Liver (tissue), 9 donors: ENCODE measurements around the gene CREBBP. TPM values are rescaled to one million over a fixed set of nuclear protein-coding genes. Genes with fewer than 3 reads are reported as not detected.

ENCODE experiments used
- DNase-seq: peaks from one replicate; pipeline ENCODE4 v3.0.0-alpha.2; 2017; ENCODE audit warnings: low spot score
- H3K27ac ChIP-seq, 2 donors: one replicate each; pipeline ENCODE4 v1.7.0; 2013; ENCODE audit warnings: inconsistent platforms in 2 of 2, low read length in 2 of 2, control low read depth in 1 of 2, low read depth in 1 of 2, mild to moderate bottlenecking in 1 of 2
- H3K27me3 ChIP-seq, 4 donors: one replicate each; pipeline versions ENCODE4 v1.6.1 to v1.7.0; 2013; ENCODE audit warnings: low read length in 3 of 4, inconsistent platforms in 1 of 4, mild to moderate bottlenecking in 1 of 4, moderate library complexity in 1 of 4; ENCODE audit not compliant: control insufficient read depth in 4 of 4, insufficient read depth in 4 of 4
- H3K36me3 ChIP-seq, 4 donors: one replicate each; pipeline versions ENCODE4 v1.6.1 to v1.7.0; 2013; ENCODE audit warnings: low read length in 3 of 4, mild to moderate bottlenecking in 3 of 4, low read depth in 1 of 4, moderate library complexity in 1 of 4; ENCODE audit not compliant: control insufficient read depth in 4 of 4, insufficient read depth in 3 of 4
- H3K4me1 ChIP-seq, 4 donors: one replicate each; pipeline versions ENCODE4 v1.6.1 to v1.7.0; 2013; ENCODE audit warnings: low read length in 3 of 4, mild to moderate bottlenecking in 3 of 4, moderate library complexity in 1 of 4; ENCODE audit not compliant: control insufficient read depth in 4 of 4, insufficient read depth in 4 of 4
- H3K4me3 ChIP-seq, 3 donors: one replicate each; pipeline versions ENCODE4 v1.6.1 to v1.7.0; 2013; ENCODE audit warnings: low read length in 3 of 3, control low read depth in 1 of 3, low read depth in 1 of 3, mild to moderate bottlenecking in 1 of 3
- H3K9ac ChIP-seq, 2 donors: one replicate each; pipeline ENCODE4 v1.7.0; 2013; ENCODE audit warnings: low read length in 2 of 2, mild to moderate bottlenecking in 2 of 2, moderate library complexity in 2 of 2, control low read depth in 1 of 2, low read depth in 1 of 2
- H3K9me3 ChIP-seq, 4 donors: one replicate each; pipeline versions ENCODE4 v1.6.1 to v1.7.0; 2013; ENCODE audit warnings: low read length in 3 of 4; ENCODE audit not compliant: control insufficient read depth in 4 of 4
- FOXA1 ChIP-seq: IDR thresholded peaks from 2 replicates; pipeline ENCODE4 v1.6.1; 2016; ENCODE audit warnings: antibody characterized with exemption
- FOXA2 ChIP-seq: IDR thresholded peaks from 2 replicates; pipeline ENCODE4 v1.6.1; 2016; ENCODE audit warnings: antibody characterized with exemption
- GABPA ChIP-seq, 2 donors: IDR thresholded peaks in 1 of 2; conservative IDR thresholded peaks in 1 of 2; 2 replicates each; pipeline ENCODE4 v1.6.1; 2016; ENCODE audit warnings: antibody characterized with exemption in 2 of 2, mild to moderate bottlenecking in 1 of 2, moderate library complexity in 1 of 2
- HNF4A ChIP-seq, 2 donors: conservative IDR thresholded peaks; 2 replicates each; pipeline ENCODE4 v1.6.1; 2016; ENCODE audit warnings: antibody characterized with exemption in 2 of 2, mild to moderate bottlenecking in 2 of 2
- HNF4G ChIP-seq: IDR thresholded peaks from 2 replicates; pipeline ENCODE4 v1.6.1; 2016; ENCODE audit warnings: antibody characterized with exemption
- JUND ChIP-seq, 2 donors: IDR thresholded peaks; 2 replicates each; pipeline ENCODE4 v1.6.1; 2016; ENCODE audit warnings: antibody characterized with exemption in 2 of 2
- NR2F2 ChIP-seq: IDR thresholded peaks from 2 replicates; pipeline ENCODE4 v1.6.1; 2016; ENCODE audit warnings: antibody characterized with exemption
- RAD21 ChIP-seq, 2 donors: IDR thresholded peaks; 2 replicates each; pipeline ENCODE4 v1.6.1; 2016; ENCODE audit warnings: antibody characterized with exemption in 2 of 2, mild to moderate bottlenecking in 2 of 2
- RXRA ChIP-seq, 2 donors: IDR thresholded peaks; 2 replicates each; pipeline ENCODE4 v1.6.1; 2017 to 2018; ENCODE audit warnings: antibody characterized with exemption in 2 of 2, mild to moderate bottlenecking in 1 of 2
- SP1 ChIP-seq: IDR thresholded peaks from 2 replicates; pipeline ENCODE4 v1.6.1; 2018; ENCODE audit warnings: antibody characterized with exemption, mild to moderate bottlenecking
- TAF1 ChIP-seq: conservative IDR thresholded peaks from 2 replicates; pipeline ENCODE4 v1.6.1; 2016; ENCODE audit warnings: antibody characterized with exemption, mild to moderate bottlenecking
- WGBS: extraction: QIAGEN DNeasy Blood & Tissue Kit; methylation state at CpG from one replicate; pipeline ENCODE4 v1.1.7; 2013; 5-methylcytosine and 5-hydroxymethylcytosine counted together
- polyA plus RNA-seq, 2 donors: library from polyadenylated mRNA; stranded (reverse) in 1 of 2; unstranded in 1 of 2; fragments of 200-250 nt in 1 of 2; fragments of >200 nt in 1 of 2; fragmentation: Nextera tagmentation in 1 of 2; extraction: Ambion mirVana in 1 of 2; gene quantifications; one replicate each; pipeline versions ENCODE4 v1.2.1 to v1.2.3, GENCODE V29; 2013 to 2015
- total RNA-seq, 2 donors: library from RNA; depleted of rRNA; stranded (reverse); fragments of >200 nt; gene quantifications; one replicate each; pipeline ENCODE4 v1.2.3, GENCODE V29; 2014
- TF ChIP-seq, protein P1 (sequence below): fragments of 150-350 bp; IDR thresholded peaks from 2 replicates; pipeline ENCODE4 v1.5.1; 2017; ENCODE audit warnings: improper control_type of control experiment, low read depth, low read length; ENCODE audit not compliant: missing input control
- TF ChIP-seq, protein P2 (sequence below): IDR thresholded peaks from 2 replicates; pipeline ENCODE4 v1.6.1; 2016; ENCODE audit warnings: antibody characterized with exemption
- TF ChIP-seq, protein P3 (sequence below): IDR thresholded peaks from 2 replicates; pipeline ENCODE4 v1.6.1; 2016; ENCODE audit warnings: antibody characterized with exemption
- TF ChIP-seq, protein P4 (sequence below): IDR thresholded peaks from 2 replicates; pipeline ENCODE4 v1.6.1; 2016; ENCODE audit warnings: antibody characterized with exemption, mild to moderate bottlenecking
- TF ChIP-seq, protein P5 (sequence below): IDR thresholded peaks from 2 replicates; pipeline ENCODE4 v1.6.1; 2016; ENCODE audit warnings: antibody characterized with exemption
- donor health status: healthy.
- donor health status: healthy.
- donor health status: healthy.
- donor health status: healthy.
- donor health status: healthy.

CREBBP gene
- total and polyA plus RNA-seq, 4 donors = 7.0 to 25.8 (median 19.5) TPM

DNA sequence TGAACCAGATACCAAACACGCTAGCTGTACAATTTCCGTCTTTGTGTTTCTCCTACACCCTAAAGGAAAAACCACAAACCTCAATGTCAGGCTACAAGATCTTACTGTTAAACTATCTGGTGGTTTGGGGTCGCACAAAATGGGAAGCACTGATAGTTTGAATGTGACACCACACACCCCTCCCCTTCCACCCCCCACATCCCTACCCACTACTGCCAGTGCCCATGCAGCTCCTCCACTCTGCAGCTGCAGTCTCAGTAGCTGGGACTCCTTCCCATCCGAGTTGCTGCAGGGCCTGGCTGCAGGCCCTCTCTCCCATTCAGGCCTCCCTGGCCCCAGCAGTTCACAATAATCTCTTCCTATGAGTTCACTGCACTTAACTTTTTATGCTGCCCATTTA lies 181.6 kb downstream of the CREBBP start:
- no peak for DNase-seq
- H3K27me3 ChIP-seq = no peaks in the 10 kb centered on the region
- 79% methylated on average over 4 of the region's 4 CpGs for WGBS
- peaks cover 4 to 28% (median 16%) of the 10 kb centered on the region in 4 donors for H3K4me1 ChIP-seq
- H3K27ac ChIP-seq = no peak overlapping the region
- TF ChIP-seq, protein P1, sequence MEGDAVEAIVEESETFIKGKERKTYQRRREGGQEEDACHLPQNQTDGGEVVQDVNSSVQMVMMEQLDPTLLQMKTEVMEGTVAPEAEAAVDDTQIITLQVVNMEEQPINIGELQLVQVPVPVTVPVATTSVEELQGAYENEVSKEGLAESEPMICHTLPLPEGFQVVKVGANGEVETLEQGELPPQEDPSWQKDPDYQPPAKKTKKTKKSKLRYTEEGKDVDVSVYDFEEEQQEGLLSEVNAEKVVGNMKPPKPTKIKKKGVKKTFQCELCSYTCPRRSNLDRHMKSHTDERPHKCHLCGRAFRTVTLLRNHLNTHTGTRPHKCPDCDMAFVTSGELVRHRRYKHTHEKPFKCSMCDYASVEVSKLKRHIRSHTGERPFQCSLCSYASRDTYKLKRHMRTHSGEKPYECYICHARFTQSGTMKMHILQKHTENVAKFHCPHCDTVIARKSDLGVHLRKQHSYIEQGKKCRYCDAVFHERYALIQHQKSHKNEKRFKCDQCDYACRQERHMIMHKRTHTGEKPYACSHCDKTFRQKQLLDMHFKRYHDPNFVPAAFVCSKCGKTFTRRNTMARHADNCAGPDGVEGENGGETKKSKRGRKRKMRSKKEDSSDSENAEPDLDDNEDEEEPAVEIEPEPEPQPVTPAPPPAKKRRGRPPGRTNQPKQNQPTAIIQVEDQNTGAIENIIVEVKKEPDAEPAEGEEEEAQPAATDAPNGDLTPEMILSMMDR = no peak
- no peak for TF ChIP-seq GABPA (IDR thresholded peaks at IDR 0.05 in 1 of 2, conservative IDR thresholded peaks at IDR 0.05 in 1 of 2)
- TF ChIP-seq, protein P2, sequence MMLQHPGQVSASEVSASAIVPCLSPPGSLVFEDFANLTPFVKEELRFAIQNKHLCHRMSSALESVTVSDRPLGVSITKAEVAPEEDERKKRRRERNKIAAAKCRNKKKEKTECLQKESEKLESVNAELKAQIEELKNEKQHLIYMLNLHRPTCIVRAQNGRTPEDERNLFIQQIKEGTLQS = no peak
- TF ChIP-seq JUND (IDR thresholded peaks at IDR 0.05) = no peak
- no peak for TF ChIP-seq FOXA1
- TF ChIP-seq RXRA (IDR thresholded peaks at IDR 0.05) = no peak
- TF ChIP-seq, protein P3, sequence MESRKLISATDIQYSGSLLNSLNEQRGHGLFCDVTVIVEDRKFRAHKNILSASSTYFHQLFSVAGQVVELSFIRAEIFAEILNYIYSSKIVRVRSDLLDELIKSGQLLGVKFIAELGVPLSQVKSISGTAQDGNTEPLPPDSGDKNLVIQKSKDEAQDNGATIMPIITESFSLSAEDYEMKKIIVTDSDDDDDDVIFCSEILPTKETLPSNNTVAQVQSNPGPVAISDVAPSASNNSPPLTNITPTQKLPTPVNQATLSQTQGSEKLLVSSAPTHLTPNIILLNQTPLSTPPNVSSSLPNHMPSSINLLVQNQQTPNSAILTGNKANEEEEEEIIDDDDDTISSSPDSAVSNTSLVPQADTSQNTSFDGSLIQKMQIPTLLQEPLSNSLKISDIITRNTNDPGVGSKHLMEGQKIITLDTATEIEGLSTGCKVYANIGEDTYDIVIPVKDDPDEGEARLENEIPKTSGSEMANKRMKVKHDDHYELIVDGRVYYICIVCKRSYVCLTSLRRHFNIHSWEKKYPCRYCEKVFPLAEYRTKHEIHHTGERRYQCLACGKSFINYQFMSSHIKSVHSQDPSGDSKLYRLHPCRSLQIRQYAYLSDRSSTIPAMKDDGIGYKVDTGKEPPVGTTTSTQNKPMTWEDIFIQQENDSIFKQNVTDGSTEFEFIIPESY = no peak
- no peak for TF ChIP-seq TAF1
- TF ChIP-seq NR2F2 = no peak
- TF ChIP-seq FOXA2 = no peak
- TF ChIP-seq, protein P4, sequence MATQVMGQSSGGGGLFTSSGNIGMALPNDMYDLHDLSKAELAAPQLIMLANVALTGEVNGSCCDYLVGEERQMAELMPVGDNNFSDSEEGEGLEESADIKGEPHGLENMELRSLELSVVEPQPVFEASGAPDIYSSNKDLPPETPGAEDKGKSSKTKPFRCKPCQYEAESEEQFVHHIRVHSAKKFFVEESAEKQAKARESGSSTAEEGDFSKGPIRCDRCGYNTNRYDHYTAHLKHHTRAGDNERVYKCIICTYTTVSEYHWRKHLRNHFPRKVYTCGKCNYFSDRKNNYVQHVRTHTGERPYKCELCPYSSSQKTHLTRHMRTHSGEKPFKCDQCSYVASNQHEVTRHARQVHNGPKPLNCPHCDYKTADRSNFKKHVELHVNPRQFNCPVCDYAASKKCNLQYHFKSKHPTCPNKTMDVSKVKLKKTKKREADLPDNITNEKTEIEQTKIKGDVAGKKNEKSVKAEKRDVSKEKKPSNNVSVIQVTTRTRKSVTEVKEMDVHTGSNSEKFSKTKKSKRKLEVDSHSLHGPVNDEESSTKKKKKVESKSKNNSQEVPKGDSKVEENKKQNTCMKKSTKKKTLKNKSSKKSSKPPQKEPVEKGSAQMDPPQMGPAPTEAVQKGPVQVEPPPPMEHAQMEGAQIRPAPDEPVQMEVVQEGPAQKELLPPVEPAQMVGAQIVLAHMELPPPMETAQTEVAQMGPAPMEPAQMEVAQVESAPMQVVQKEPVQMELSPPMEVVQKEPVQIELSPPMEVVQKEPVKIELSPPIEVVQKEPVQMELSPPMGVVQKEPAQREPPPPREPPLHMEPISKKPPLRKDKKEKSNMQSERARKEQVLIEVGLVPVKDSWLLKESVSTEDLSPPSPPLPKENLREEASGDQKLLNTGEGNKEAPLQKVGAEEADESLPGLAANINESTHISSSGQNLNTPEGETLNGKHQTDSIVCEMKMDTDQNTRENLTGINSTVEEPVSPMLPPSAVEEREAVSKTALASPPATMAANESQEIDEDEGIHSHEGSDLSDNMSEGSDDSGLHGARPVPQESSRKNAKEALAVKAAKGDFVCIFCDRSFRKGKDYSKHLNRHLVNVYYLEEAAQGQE = no peak
- TF ChIP-seq SP1 = no peak
- TF ChIP-seq HNF4A (conservative IDR thresholded peaks at IDR 0.05) = no peak
- no peak overlapping the region for H3K4me3 ChIP-seq
- no peak overlapping the region for H3K9ac ChIP-seq
- H3K36me3 ChIP-seq = no peaks in the 10 kb centered on the region
- no peaks in the 10 kb centered on the region for H3K9me3 ChIP-seq

DNA sequence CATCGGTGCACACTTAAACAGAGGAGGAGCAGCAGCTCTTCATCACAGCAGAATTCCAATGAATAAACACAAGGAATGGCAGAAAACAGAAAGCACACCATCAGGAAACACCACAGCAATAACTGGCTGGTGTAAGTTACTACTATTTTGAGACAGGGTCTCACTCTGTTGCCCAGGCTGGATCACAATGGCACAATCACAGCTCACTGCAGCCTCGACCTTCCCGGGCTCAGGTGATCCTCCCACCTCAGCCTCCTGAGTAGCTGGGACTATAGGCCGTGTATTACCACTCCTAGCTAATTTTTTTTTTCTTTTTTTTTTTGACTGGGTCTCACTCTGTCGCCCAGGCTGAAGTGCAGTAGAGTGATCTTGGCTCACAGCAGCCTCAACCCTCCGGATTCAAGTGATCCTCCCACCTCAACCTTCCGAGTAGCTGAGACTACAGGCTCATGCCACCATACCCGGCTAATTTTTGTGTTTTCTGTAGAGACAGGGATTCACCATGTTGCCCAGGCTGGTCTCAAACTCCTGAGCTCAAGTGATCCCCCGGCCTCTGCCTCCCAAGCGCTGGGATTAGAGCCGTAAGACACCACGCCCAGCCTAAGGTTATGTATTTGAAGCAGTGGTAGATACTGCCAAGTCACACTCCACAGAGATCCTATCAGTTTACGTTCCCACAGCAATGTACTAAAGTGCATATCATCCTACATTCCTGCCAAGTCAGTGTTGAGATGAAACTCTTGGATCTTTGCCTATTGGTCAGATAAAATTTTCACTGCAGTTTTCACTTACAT lies 183.9 kb downstream of the CREBBP start:
- DNase-seq = no peak
- peak overlapping the region; percentile 88 to 97 for H3K27ac ChIP-seq
- WGBS = 33% methylated on average over 13 of the region's 13 CpGs
- no peaks in the 10 kb centered on the region for H3K36me3 ChIP-seq
- no peaks in the 10 kb centered on the region for H3K9me3 ChIP-seq
- H3K4me3 ChIP-seq = peak overlapping the region; percentile 24 to 54 (median 38)
- peaks cover 8 to 35% (median 18%) of the 10 kb centered on the region in 4 donors for H3K4me1 ChIP-seq
- no peaks in the 10 kb centered on the region for H3K27me3 ChIP-seq
- peak overlapping the region; percentile 49 to 65 for H3K9ac ChIP-seq
- TF ChIP-seq TAF1 = no peak
- TF ChIP-seq HNF4G = peak; percentile 36
- TF ChIP-seq GABPA (IDR thresholded peaks at IDR 0.05 in 1 of 2, conservative IDR thresholded peaks at IDR 0.05 in 1 of 2) = no peak
- TF ChIP-seq, protein P1 = no peak
- TF ChIP-seq, protein P3 = peak; percentile 45
- no peak for TF ChIP-seq FOXA1
- TF ChIP-seq, protein P5, sequence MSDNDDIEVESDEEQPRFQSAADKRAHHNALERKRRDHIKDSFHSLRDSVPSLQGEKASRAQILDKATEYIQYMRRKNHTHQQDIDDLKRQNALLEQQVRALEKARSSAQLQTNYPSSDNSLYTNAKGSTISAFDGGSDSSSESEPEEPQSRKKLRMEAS = no peak
- TF ChIP-seq RAD21 (IDR thresholded peaks at IDR 0.05) = no peak
- peak; percentile 56 to 74 for TF ChIP-seq HNF4A (conservative IDR thresholded peaks at IDR 0.05)
